Measurements from ENCODE around the gene PSMG1. TPM values are rescaled to one million over a fixed set of nuclear protein-coding genes. Genes with fewer than 3 reads are reported as not detected.

PSMG1 gene
- total RNA-seq, 1 experiment from 2014 or later: 29.0 TPM

GRCh38 chr21:39182484-39183271 is 573 bp downstream of the PSMG1 start:
- no peaks in the 10 kb centered on the region for H3K9me3 ChIP-seq (ENCODE audit: insufficient read depth, low read depth)
- H3F3A ChIP-seq (ENCODE audit: insufficient read depth, low read depth): peaks cover 19% of the 10 kb centered on the region
- DNase-seq: peak in 1 of 2 experiments; percentile 2
- H3K9me2 ChIP-seq (ENCODE audit: insufficient read depth): no peaks in the 10 kb centered on the region
- CTCF ChIA-PET: no interaction called here
- H4K20me1 ChIP-seq (ENCODE audit: insufficient read depth): peaks cover 4% of the 10 kb centered on the region; the same call in 1 of the 2 replicates
- peak overlapping the region; percentile 93 for H3K4me2 ChIP-seq
- no peaks in the 10 kb centered on the region for H3K27me3 ChIP-seq (ENCODE audit: insufficient read depth, low read depth)
- H3K4me3 ChIP-seq: peak overlapping the region; percentile 92
- TSS peak; percentile 37 for BruUV-seq (replicated peaks)
- H3K4me1 ChIP-seq (replicated peaks; ENCODE audit: insufficient read depth): peaks cover 9% of the 10 kb centered on the region
- no peaks in the 10 kb centered on the region for H3K36me3 ChIP-seq (ENCODE audit: low read depth)
- POLR2A ChIA-PET (ENCODE audit: unreplicated experiment): interaction anchor here (0.7 kb wide), 1 partner anchor 205 kb away, joined by 8 read pairs; no protein-coding TSS in a partner anchor
- TF ChIP-seq EZH2 (IDR thresholded peaks at IDR 0.05; ENCODE audit: low read depth): no peak
- no peak for TF ChIP-seq CTCF (conservative IDR thresholded peaks at IDR 0.05)
- peak overlapping the region; percentile 96 for H2AFZ ChIP-seq
- H3K79me2 ChIP-seq (ENCODE audit: low read depth): peaks cover 23% of the 10 kb centered on the region
- intact Hi-C loops (cut with micrococcal nuclease; ENCODE audit: unreplicated experiment): loop anchor here (5.0 to 10.0 kb wide), 2 partner anchors 202 to 265 kb away; partner anchors contain the start of gene LCA5L
- peak overlapping the region; percentile 61 for H3K27ac ChIP-seq

- ChIA-PET CTCF (no interaction called here), POLR2A (ENCODE audit: unreplicated experiment) (no interaction called here)
- Histone ChIP-seq H3F3A (ENCODE audit: insufficient read depth, low read depth) (peaks cover 19% of the 10 kb centered on the region), H3K4me3 (peak overlapping the region; percentile 92), H4K20me1 (ENCODE audit: insufficient read depth) (peaks cover 4% of the 10 kb centered on the region; the same call in 1 of the 2 replicates), H2AFZ (peak overlapping the region; percentile 96; the same call in 1 of the 2 replicates), H3K4me2 (peak overlapping the region; percentile 93), H3K9me2 (ENCODE audit: insufficient read depth) (no peaks in the 10 kb centered on the region), H3K9me3 (ENCODE audit: insufficient read depth, low read depth) (no peaks in the 10 kb centered on the region), H3K27me3 (ENCODE audit: insufficient read depth, low read depth) (no peaks in the 10 kb centered on the region), H3K36me3 (ENCODE audit: low read depth) (no peaks in the 10 kb centered on the region), H3K4me1 (replicated peaks; ENCODE audit: insufficient read depth) (peaks cover 9% of the 10 kb centered on the region), H3K27ac (no peak overlapping the region), H3K79me2 (ENCODE audit: low read depth) (peaks cover 23% of the 10 kb centered on the region)
- intact Hi-C loops (cut with micrococcal nuclease; ENCODE audit: unreplicated experiment): loop anchor here (5.0 to 10.0 kb wide), 2 partner anchors 203 to 265 kb away; partner anchors contain the start of gene LCA5L
- TF ChIP-seq CTCF (conservative IDR thresholded peaks at IDR 0.05) (no peak), EZH2 (IDR thresholded peaks at IDR 0.05; ENCODE audit: low read depth) (no peak)
- BruUV-seq (replicated peaks): no TSS peak
- DNase-seq: no peak
Observed at GRCh38 chr21:39182016-39182415, 1.2 kb downstream of the PSMG1 start.

GRCh38 chr21:39181205-39181818 is 1.9 kb downstream of the PSMG1 start:
- H2AFZ ChIP-seq: no peak overlapping the region
- peak overlapping the region; percentile 92; the same call in 1 of the 2 replicates for H3K4me3 ChIP-seq
- H3K9me2 ChIP-seq (ENCODE audit: insufficient read depth): no peaks in the 10 kb centered on the region
- peaks cover 15% of the 10 kb centered on the region for H3F3A ChIP-seq (ENCODE audit: insufficient read depth, low read depth)
- H3K27me3 ChIP-seq (ENCODE audit: insufficient read depth, low read depth): no peaks in the 10 kb centered on the region
- H3K4me2 ChIP-seq: peak overlapping the region; percentile 93
- CTCF ChIA-PET: interaction anchor here (0.6 kb wide), 1 partner anchor 217 kb away, joined by 3 read pairs; no protein-coding TSS in a partner anchor
- peaks cover 9% of the 10 kb centered on the region for H3K4me1 ChIP-seq (replicated peaks; ENCODE audit: insufficient read depth)
- no peaks in the 10 kb centered on the region for H3K9me3 ChIP-seq (ENCODE audit: insufficient read depth, low read depth)
- no peak for TF ChIP-seq EZH2 (IDR thresholded peaks at IDR 0.05; ENCODE audit: low read depth)
- no peak for DNase-seq
- H3K36me3 ChIP-seq (ENCODE audit: low read depth): no peaks in the 10 kb centered on the region
- peaks cover 4% of the 10 kb centered on the region; the same call in 1 of the 2 replicates for H4K20me1 ChIP-seq (ENCODE audit: insufficient read depth)
- H3K79me2 ChIP-seq (ENCODE audit: low read depth): peaks cover 23% of the 10 kb centered on the region
- intact Hi-C loops (cut with micrococcal nuclease; ENCODE audit: unreplicated experiment): loop anchor here (5.0 to 10.0 kb wide), 2 partner anchors 203 to 266 kb away; partner anchors contain the start of gene LCA5L
- H3K27ac ChIP-seq: no peak overlapping the region
- POLR2A ChIA-PET (ENCODE audit: unreplicated experiment): no interaction called here
- no TSS peak for BruUV-seq (replicated peaks)

Measured in PC-9 (cell line).